NCI-H2196 (cell line): Measurements from ENCODE around the gene MAPK12.
"Not testable (repeated sequence)": the region's sequence is repeated elsewhere in the genome, so short reads cannot be mapped to it uniquely, and the experiment has no call there.

Experiments used
- DNase-seq: peaks from one replicate; lab custom pipeline; 2025; ENCODE audit not compliant: unreplicated experiment; lab: John Stamatoyannopoulos, UW

MAPK12 gene

DNA sequence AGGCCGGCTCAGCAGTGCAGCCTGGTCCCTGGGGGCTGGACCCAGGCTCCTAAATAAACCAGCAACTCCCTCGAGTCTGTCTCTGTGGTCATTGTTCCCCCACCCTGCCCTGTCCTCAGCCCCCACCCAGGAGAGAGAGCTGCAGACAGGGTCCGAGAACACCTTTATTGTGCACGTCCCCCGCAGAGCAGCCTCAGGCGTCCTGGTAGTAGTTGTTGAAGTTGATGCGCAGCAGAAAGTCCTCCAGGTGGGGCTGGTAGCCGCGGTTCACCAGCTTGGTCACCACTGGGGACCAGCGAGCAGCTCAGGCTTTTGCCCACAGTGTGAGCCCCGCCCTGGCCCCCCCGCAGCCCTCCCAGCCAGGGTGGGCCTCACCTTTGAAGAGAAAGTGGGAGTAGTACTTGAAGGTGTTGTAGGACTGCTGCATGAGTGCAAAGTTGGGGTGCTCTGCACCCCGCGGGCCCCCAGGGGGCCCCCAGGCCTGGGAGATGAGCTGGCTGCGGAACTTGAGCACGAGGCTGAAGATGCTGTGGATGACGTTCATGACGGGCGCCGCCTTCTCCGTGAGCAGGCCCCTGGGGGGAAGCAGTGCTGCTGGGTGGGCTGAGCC is 43.8 kb downstream of the MAPK12 start:
- no peak for DNase-seq

DNA sequence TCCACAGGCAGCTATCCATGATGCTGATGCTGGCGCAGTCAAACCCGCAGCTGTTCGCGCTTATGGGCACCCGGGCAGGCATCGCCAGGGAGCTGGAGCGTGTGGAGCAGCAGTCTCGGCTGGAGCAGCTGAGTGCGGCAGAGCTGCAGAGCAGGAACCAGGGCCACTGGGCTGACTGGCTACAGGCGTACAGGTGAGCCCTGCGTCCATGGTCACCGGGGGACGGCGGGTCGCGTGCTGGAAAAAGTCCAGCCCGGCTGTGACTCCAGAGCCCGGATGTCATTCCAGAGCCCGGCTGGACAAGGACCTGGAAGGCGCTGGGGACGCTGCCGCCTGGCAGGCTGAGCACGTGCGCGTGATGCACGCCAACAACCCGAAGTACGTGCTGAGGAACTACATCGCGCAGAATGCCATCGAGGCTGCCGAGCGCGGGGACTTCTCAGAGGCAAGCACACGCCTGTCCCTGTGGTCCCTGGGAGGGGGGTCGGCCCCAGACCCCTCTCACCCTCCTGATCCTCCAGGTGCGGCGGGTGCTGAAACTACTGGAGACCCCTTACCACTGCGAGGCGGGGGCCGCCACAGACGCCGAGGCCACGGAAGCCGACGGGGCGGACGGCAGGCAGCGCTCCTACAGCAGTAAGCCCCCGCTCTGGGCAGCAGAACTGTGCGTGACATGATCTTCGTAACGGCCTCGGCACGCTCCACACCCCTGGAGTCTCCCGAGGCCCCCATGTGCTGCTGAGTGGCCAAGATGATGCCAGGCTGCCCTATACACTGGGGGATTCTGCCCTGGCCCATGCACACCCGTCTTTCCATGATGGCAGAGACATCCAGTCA is 44.6 kb downstream of the MAPK12 start:
- no peak for DNase-seq

DNA sequence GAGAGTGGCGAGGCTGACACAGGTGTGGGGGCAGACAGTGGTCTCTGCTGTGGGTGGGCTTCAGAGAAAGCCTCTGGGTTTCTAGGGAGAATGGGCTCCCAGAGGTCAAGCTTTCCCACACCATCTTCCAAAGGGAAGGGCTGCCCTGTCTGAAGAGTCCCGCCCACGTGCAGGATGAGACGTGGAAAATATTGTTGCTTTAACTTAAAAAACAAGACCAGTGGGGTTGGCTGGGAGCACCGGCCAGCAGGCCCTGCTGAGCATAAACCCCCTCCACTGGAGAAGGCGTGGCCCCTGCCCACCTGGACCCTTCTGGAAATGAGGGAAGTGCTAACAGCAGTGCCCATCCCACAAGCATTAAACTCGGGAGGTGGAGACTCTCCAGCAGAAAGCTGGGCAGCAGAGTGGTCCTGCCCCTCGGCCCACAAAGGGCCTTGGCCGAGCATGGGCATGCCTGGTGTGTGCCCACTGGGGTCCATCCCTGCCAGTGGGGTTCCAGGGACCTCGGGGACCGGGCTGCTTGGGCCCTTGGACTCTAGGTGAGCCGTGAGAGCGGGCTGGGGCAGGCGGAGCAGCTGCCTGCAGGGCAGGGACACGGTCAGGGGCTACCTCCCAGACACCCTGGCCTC is 45.3 kb downstream of the MAPK12 start:
- no peak for DNase-seq

DNA sequence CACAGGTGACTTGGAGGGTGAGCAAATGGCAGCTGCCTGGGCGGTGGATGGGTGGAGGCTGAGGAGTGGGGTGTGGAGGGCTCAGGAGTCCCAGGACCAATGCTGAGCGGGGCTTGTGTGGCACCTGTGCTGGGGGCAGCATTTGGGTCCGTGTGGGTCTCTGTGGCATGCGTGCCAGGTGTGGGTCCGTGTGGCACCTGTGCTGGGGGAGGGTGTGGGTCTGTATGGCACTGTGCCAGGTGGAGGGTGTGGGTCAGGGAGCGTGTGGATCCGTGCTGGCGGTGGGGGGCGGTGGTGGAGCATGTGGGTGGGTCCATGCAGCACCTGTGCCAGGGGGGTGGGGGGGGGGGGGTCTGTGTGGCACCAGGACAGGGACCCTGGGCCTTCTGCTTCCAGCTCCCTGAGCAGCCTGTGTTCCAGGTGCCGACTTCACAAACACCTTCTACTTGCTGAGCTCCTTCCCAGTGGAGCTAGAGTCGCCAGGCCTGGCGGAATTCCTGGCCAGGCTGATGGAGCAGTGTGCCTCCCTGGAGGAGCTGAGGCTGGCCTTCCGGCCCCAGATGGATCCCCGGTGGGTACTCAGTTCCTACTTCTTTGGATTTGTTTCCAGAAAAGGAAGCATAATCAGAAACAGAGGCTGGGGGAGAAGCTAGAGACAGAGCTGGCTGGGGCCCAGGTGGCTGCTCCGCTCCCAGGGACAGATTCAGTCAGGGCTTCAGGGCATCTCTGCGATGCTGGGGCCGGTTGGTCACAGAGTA is 46.0 kb downstream of the MAPK12 start:
- DNase-seq, result no peak

DNA sequence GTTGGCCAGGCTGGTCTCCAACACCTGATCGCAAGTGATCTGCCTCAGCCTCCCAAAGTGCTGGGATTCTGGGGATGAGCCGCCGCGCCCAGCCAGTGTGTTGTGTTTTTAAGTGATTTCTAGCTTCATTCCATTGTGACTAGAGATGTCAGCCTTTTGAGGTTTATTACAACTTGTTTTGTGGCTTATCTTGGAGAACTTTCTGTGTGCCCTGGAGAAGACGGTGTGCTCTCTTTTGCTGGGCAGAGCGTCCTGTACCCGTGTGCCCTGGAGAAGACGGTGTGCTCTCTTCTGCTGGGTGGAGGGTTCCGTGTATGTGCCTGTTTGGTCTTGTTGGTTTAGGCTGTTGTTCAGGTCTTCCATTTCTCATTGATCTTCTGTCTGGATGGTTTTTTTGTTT is 48.2 kb downstream of the MAPK12 start:
- DNase-seq, result no peak

DNA sequence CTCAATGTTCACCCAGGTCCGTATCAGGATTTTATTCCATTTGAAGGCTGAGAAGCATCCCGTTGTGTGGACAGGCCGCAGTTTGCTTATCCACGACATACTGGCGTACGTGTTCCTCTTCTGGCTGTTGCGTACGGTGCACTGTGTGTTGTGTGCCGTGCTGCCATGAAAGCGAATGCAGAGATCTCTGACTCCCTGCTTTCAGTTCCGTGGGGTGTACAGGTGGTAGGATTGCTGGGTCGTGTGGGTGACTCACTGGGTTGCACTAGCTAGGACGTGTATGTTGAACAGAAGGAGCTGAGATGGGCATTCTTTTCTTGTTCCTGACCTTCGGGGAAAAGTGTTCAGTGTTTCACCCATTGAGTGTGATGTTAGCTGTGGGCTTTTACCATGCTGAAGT is 50.3 kb downstream of the MAPK12 start:
- no peak for DNase-seq

DNA sequence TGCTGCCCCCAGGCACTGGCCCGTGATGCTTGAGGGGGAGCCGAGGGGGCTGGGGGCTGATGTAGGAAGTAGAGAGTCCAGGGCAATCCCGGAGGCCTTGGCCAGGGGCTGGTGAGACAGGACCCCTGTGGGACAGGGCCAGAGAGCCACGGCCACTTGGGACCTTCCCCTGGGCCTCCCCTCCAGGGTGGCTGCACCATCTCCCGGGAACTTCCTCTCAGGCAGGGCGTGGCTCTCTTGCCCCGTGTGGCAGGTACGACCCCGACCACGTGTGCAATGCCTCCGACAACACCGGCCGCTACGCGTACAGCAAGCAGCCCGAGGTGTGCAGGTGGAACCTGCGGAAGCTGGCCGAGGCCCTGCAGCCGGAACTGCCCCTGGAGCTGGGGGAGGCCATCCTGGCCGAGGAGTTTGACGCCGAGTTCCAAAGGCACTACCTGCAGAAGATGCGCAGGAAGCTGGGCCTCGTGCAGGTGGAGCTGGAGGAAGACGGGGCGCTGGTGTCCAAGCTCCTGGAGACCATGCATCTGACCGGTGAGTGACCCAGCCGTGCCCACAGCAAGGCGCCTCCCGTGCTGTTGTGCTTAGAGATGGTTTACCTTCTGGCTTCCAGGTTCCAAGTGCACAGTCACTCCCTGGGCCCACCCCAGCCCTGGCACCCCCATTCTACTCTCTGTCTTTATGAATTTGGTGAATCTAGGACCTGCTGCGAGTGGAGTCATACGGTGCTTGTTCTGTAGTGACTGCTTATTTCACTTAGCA is 50.9 kb downstream of the MAPK12 start:
- DNase-seq, result no peak

DNA sequence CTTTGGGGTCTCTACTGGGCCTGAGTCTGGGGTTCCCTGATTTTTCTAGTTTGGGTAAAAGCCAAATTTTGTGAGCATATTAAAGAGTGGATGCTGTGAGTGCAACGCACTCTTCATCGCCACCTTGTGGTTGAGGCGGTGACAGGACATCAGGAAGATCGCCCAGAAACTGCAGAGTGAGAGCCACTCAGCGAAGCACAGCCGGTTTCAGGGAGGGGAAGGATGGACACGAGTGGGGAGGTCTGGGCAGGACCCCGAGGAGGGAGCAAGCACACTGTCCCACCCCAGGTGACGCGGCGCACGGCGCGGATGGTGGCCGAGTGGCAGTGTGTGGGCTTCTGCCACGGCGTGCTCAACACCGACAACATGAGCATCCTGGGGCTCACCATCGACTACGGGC is 51.6 kb downstream of the MAPK12 start:
- peak; percentile 58 for DNase-seq

DNA sequence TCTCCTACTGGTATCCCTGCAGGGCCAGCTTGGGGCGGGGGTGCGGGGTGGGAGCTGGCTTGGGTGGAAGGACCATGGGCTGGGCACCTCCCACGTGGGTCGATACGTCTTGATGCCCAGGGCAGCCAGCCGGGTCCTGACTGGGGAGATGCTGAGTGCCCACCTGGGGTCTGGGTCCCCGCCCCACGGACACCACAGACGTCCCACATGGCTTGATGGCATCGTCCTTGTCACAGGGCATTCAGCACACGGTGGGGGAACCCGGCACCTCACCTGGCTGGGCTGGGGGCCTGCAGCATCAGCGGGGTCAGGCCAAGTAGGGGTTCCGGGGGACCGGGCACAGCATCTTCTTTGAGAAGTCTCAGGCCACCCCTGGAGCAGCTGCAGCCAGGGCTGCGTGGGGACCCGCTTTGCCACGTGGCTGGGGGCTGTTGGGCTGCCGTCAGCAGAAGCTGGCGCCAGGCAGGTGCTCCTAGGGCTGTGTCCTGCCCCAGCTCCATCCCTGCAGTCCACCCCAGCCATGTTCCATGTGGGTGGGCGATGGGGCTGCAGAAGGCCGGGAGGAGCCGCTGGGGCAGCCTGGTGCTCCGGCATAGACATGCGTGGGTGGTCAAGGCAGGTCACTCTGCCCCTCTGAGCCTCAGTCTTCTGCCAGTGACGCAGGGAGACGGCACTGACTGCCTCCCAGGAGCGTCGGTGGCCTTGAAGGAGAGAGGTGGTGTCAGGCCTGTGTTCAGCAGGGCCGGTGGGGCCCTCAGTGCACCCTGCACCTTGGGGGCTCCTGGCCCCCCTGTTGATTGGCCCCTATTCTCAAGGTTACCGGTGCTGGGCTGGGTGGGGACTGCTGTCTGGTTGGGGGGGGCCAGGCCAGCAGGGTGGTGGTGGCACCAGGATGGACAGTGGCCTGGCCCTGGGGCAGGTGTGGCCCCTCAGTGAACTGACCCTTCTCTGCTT is 52.3 kb downstream of the MAPK12 start:
- DNase-seq, result no peak

DNA sequence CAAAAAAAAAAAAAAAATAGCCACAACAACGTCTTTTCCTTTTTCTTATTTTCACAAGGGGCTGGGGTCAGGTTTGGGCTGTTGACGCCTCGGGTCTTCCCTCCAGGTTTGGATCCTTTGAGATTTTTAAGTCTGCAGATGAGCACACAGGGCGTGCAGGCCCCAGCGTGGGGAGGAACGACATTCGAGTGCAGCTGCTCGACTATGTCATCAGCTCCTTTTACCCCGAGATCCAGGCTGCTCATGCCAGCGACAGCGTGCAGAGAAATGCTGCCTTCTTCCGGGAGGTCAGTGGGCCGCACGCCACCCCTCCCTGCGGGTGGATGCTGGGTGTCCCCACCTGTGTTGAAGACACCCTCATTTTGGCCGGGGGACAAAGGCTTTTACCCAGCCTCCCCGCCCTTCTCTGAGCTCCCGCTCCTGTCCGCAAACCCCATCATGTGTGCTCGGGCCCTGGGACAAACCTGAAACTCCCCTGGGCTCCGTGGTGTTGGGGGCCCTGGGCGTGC is 53.0 kb downstream of the MAPK12 start:
- DNase-seq, result no peak

DNA sequence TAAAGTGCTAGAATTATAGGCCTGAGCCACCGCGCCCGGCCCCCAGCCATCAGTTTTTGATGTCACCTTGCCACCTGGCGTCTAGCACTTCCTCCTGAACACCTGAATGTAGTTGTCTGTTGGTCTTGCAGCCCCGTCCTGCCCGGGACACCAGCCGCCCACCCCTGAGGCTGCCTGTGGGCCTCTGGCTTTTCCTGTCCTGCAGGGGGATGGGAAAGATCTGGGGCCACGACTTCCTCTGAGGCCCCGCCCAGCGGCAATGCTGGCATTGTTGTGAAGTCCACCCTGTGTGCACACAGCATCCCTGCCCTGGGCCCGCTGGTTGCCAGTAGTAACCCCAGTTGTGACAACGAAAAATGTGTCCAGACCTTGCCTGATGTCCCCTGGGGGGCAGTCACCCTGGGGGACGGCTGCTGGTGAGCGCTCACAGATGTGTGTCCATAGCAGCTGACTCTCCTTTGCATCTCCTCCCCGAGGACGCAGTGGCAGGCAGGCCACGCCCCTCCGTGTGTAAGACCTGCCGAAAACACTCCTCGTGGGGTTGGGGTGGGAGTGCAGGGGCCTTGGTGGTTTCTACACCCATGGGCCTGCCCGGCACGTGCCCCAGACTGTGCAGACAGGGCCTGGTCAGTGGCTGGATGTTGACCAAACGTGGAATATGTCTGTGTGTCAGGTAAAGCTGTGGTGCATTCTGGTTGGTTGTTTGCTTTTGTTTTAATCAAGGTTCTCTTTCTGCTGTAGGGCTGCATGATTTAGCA is 53.9 kb downstream of the MAPK12 start:
- no peak for DNase-seq

DNA sequence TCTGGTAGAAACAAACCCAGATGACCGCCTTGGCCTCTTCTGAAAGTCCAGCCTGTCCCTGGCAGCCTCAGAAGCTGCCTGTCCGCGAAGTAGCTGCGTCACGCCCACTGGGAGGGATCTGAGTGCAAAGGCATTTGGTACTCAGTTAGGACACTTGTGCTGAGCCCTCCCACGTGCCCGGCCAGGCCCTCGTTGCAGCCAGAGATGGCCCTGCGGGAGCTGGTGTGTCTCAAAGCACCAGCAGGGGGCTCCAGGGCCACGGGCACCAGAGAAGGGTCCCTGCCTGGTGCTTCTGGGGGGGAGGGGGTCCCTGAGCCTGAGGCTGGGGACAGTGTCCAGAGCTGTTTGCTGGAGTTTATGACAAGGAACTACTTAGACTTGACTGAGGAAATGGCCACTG is 54.9 kb downstream of the MAPK12 start:
- no peak for DNase-seq

DNA sequence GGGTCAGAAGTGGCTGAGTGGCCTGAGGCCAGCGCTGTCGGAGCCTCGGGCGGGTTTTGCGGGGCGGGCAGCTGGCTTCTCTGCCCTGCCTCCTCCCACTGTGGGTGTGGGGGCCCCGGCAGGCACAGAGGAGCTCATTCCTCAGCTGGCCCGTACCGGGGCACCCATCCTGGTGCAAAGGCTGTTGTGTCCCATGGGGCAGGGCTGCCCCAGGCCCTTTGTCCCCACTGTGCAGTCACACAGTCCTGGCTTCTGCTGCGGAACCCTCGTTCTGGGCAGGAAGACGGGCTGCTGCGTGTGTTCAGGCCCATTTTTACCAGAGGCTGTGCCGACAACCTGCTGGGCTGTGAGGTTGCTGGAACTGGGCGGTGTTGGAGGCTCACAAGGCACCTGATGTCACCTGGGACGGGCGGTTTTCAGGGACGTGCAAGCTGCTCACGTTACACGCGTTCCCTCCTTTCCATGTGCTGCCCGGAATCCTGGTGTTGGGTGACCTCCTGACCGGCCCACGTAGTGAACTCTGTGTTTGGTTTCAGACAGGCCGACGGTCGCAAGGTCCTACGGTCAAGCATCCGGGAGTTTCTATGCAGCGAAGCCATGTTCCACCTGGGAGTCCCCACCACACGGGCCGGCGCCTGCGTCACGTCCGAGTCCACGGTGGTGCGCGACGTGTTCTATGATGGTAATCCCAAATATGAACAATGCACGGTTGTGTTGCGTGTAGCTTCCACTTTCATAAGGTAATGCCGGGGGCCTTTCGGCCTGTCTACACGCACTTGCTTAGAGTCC is 55.5 kb downstream of the MAPK12 start:
- DNase-seq, result no peak

DNA sequence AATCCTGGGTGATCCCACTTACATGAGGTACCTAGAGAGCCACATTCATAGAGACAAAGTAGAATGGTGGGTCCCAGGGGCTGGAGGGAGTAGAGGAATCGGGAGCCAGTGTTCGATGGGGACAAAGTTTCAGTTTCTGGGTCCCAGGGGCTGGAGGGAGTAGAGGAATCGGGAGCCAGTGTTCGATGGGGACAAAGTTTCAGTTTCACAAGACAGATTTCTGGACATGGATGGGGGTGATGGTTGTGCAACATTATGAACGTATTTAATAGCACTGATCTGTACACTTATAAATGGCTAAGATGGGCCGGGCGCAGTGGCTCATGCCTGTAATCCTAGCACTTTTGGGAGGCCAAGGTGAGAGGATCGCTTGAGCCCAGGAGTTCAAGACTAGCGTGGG is 56.5 kb downstream of the MAPK12 start:
- DNase-seq, result not testable (repeated sequence)

DNA sequence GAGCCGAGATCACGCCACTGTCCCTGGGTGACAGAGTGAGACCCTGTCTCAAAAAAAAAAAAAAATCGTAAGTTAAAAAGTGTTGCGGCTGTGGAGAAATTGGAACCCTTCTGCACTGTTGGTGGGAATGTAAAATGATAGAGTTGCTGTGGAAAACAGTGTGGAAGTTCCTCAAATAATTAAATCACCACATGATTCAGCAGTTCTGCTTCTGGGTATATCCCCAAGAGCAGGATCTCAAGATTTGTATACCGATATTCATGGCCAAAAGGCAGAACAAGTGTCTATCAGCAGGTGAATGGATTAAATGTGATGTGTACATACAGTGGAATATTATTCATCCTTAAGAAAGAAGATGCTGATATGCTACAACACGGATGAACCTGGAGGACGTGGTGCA is 56.9 kb downstream of the MAPK12 start:
- no peak for DNase-seq

DNA sequence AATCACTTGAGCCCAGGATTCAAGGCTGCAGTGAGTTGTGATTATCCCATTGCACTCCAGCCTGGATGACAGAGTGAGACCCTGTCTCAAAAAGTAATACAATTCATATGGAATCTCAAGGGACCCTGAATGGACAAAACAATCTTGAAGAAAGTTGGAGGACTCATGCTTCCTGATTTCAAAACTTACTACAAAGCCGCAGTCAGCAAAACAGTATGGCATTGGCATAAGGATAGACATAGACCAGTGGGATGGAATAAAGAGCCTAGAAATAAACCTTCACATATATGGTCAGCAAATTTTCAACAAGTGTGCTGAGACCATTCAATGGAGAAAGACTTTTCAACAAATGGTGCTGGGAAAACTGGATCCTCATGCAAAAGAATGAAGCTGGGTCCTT is 58.2 kb downstream of the MAPK12 start:
- DNase-seq, result no peak
